GM19099 (cell line): Measurements from ENCODE around the gene PPY.

Experiments used
- POLR2A ChIP-seq: IDR thresholded peaks from 3 replicates; pipeline ENCODE4 v1.6.1; 2011; ENCODE audit warnings: low read depth; ENCODE audit not compliant: insufficient read length; ENCODE audit errors: extremely low read depth

PPY gene, protein sequence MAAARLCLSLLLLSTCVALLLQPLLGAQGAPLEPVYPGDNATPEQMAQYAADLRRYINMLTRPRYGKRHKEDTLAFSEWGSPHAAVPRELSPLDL

DNA sequence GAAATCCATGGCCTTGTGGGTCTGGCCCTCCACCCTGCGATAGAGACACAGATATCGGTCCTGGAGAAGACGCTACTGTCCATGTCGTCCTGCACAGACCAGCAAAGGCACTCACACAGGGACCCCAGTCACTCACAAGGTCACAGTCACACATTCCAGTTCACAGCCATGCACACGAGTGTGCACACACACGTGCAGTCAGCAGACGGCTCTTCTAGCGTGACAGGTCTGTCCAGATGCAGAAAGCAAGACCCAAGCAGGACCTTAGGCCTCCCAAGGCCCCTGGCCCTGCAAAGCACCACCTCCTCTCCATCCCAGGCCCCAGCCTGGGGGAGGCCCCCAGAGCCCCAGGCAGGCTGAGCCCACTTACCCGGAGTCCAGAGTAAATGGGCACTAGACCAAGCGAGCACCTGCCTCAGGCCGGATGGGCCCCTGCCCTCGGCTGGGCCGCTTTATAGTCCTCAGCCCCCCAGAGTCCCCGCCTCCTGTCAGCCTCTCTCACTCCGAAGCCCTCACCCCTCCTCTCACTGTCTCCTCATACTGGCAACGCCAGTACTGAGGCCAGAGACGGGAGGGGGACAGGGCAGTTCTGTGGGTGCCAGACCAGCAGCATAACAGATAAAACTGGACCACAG lies at the start of gene PPY:
TSS of gene PPY (minus strand) at position 426 of the 635 bp plus-strand sequence. CDS start 822 bp downstream, outside the sequence.
- no peak for TF ChIP-seq POLR2A

- TF ChIP-seq POLR2A, result no peak
Measured at GRCh38 chr17:43988301-43988700, 46.0 kb upstream of the PPY start.

DNA sequence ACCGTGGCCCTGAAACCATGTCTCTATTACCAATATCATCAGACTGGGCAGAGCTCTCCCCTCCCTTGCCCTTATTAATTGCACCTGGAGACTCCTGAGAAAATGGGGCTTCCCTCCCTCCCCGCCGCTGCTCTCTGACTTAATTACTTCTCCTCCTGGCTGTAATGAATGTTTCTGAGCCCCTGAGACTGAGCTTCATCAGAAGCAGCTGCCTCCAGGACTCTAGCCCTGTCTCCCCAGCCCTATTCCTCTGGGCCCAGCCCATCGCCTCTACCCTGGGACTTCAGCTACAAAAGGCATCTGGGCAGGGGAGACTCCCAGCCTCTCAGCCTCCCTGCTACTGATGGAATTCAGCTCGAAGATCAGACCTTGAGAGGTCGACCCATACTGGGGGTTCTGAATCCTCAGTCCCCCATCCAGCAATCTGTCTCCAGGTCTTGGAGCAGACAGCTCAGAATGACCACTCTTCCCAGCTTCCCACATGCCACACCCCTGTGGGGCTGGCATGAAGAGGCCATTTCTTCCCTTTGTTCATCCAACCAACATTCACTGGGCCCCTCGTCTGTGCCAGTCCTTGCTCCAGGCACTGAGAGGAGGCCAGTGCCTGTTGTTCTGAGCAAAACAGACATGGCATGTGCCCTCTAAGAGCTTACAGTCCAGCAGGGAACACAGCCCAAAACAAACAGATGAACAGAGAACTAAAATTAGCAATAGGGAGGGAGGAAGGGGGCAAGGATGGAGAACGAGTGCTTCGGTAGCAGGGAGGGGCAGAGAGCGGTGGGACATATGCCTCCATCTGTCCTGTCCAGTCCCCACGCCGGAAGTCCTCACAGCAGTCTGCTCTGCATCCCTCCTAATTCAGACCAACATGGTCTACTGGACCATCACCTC lies 45.1 kb upstream of the PPY start:
- no peak for TF ChIP-seq POLR2A

DNA sequence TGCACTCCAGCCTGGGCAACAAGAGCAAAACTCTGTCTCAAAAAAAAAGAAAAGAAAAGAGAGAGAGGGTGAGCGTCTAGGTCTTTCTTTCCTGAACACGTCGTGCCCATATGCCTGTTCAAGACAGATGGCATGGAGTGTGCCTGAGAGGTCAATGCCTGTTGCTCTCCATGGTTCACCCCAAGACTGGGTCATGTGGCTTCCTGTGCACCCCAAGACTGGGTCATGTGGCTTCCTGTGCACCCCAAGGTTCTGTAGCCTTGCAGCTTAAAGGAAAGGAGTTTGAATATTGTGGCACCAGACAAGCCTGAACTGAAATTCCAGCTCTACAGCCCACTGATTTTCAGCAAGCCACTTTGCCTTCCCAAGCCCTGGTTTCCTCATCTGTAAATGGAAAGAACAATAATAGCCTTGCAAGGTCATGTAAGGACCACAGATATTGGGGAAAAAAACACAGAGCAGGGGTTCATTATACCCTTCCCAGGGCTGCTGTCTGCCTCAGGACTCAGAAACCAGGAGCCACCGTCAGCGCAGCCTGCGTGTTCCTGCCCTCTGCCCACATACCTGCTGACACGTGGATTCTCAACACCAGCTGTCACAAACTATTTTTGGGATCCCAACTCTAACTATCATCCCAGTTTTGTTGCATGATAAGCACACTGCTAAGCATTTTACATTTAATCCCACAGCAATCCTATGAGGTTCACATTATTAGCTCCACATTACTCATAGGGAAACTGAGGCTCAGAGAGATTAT lies 44.1 kb upstream of the PPY start:
- no peak for TF ChIP-seq POLR2A

- no peak for TF ChIP-seq POLR2A
Measured at GRCh38 chr17:43984521-43984920, 42.2 kb upstream of the PPY start.

- TF ChIP-seq POLR2A, result no peak
Measured at GRCh38 chr17:43983515-43984411, 41.5 kb upstream of the PPY start.

GRCh38 chr17:43983196-43983514 lies 40.9 kb upstream of the PPY start:
- no peak for TF ChIP-seq POLR2A

GRCh38 chr17:43982171-43982570 lies 39.9 kb upstream of the PPY start:
- TF ChIP-seq POLR2A, result no peak

DNA sequence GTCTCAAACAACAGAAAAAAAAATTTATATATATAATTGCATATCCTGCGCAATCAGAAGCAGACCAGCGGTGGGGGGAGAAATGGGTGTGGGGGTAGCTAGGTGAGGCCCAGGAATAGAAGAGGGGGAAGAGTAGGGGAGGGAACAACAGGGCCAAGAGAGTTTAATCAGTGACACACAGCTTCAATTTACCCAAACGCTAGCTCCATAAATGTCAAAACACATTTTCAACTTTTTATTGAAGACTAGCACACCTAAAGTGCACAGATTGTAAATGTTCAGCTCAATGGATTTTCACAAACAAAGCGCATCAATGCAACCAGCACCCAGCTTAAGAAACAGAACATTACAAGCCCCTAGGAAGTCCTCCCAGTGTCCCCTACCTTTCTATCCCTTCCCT lies 37.4 kb upstream of the PPY start:
- no peak for TF ChIP-seq POLR2A

GRCh38 chr17:43979011-43979410 lies 36.7 kb upstream of the PPY start:
- no peak for TF ChIP-seq POLR2A

DNA sequence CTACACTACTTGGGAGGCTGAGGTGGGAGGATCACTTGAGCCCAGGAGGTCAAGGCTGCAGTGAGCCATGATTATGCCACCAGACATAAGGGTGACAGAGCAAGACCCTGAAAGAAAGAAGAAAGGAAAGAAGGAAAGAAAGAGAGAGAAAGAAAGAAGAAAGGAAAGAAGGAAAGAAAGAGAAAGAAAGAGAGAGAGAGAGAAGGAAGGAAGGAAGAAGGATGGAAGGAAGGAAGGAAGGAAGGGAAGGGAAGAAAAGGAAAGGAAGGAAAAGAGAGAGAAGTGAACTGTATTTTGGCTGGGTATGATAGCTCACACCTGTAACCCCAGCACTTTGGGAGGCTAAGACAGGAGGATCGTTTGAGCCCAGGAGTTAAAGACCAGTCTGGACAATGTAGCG lies 35.8 kb upstream of the PPY start:
- TF ChIP-seq POLR2A, result no peak

DNA sequence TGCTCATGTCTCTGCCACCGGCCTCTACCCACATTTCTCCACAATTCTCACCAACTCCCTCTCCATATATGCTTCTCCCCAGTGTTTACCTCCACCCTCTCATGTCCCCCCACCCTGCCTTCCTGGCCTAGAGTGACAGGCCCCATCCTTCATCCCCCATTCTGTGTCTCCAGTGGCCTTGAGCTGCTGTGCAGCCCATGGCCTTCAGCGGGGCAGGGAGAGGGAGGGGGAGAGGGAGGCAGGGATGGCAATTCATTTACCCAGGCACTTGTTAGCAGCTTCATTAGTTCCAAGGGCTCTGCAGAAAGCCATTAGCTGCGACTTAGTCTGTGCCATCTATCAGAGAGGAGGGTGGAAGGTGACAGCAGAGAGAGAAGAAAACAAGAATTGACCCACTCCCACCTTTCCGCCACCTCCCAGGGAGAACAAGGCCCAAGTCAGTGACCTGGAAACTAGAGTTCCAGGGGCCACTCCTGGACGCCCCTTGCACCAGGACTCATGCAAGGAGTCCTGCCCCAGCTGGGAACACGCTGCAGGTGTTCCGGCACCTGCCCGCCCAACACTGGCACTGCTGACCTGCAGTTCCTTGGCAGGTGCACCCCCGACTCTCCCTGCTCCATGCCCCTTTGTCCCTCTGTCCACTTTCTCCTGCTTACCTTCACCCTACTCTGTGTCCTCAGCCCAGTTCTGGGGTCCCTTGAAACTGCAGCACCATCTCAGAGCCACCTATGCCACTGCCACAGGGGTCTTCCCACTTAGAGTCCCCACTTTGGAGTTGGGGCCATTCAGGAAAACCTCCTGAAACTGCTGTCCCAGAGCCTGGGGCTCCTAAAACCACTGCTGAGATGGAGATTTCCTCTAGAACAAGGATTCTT lies 34.9 kb upstream of the PPY start:
- no peak for TF ChIP-seq POLR2A

GRCh38 chr17:43975898-43976297 lies 33.6 kb upstream of the PPY start:
- no peak for TF ChIP-seq POLR2A

DNA sequence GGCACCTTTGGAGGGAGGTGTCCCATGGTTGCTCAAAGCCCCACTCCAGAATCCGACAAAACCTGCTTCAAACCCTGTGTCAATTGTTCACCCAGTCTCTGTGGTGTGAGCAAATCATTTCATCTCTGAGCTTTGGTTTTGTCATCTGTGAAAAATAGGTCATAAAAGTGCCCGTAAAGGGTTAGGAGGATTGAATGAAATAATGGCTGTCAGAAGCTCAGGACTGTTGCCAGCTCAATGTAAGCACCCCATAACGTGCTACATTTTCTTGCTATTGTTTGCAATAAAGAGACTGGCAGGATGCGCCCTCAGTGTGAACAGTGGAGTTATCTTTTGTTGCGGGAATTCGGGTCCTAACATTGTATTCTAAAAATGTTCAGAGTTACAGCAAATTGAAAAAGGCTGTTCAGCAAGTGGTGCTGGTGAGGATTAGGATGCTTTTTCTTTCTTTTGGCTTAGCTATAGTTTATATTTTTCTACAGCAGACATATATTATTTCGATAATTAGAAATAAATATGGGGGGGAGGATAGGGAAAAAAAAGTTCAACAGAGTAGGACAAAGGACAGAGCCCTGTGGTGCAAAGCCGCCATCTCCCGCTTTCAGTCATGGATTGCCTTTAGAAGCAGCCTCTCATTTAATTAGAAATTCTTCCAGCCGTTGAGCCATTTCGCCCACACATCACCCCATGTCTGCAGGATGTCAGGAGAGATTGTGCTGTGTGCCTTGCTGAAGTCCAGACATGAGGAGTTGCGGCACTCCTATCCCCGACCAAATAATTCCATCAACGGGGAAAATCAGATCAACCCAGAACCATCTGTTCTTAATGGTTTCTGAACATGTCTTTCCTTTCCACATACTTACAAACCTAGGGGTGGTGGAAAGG lies 32.3 kb upstream of the PPY start:
- TF ChIP-seq POLR2A, result no peak
